Mesenchymal stem cell (in vitro differentiated cells and primary cell): Measurements from ENCODE around the gene UCN2.

ENCODE experiments used
- DNase-seq: peaks from one replicate; pipeline ENCODE4 v3.0.0-alpha.2; 2013
- H2AFZ ChIP-seq: one replicate; pipeline ENCODE4 v1.6.1; 2013; ENCODE audit warnings: low read depth, mild to moderate bottlenecking, control low read depth, inconsistent platforms, low read length, moderate library complexity
- H2AK5ac ChIP-seq: 2 replicates; pipeline ENCODE4 v1.6.1; 2013; ENCODE audit warnings: low read length, moderate library complexity, mild to moderate bottlenecking, inconsistent platforms; ENCODE audit not compliant: severe bottlenecking
- H2BK120ac ChIP-seq: one replicate; pipeline ENCODE4 v1.6.1; 2013; ENCODE audit warnings: low read depth, mild to moderate bottlenecking, inconsistent platforms, low read length, moderate library complexity
- H2BK12ac ChIP-seq, 2 experiments: one replicate each; pipeline ENCODE4 v1.6.1; 2013; ENCODE audit warnings: inconsistent platforms in 2 of 2, low read length in 2 of 2, mild to moderate bottlenecking in 2 of 2, moderate library complexity in 2 of 2, control low read depth in 1 of 2
- H2BK15ac ChIP-seq: one replicate; pipeline ENCODE4 v1.6.1; 2013; ENCODE audit warnings: mild to moderate bottlenecking, low read depth, inconsistent platforms; ENCODE audit not compliant: poor library complexity, severe bottlenecking
- H2BK5ac ChIP-seq: 2 replicates; pipeline ENCODE4 v1.6.1; 2013; ENCODE audit warnings: low read depth, mild to moderate bottlenecking, low read length, control low read depth, inconsistent platforms; ENCODE audit not compliant: poor library complexity, severe bottlenecking
- H3K14ac ChIP-seq, 2 experiments: one replicate each; pipeline ENCODE4 v1.6.1; 2013; ENCODE audit warnings: inconsistent platforms in 2 of 2, low read length in 2 of 2, control low read depth in 1 of 2, mild to moderate bottlenecking in 1 of 2, moderate library complexity in 1 of 2
- H3K18ac ChIP-seq, 2 experiments: one replicate each; pipeline ENCODE4 v1.6.1; 2013; ENCODE audit warnings: inconsistent platforms in 2 of 2, low read length in 2 of 2, control low read depth in 1 of 2, low read depth in 1 of 2, mild to moderate bottlenecking in 1 of 2
- H3K23ac ChIP-seq, 2 experiments: one replicate each; pipeline ENCODE4 v1.6.1; 2013; ENCODE audit warnings: inconsistent platforms in 2 of 2, low read length in 2 of 2, mild to moderate bottlenecking in 2 of 2, moderate library complexity in 2 of 2, control low read depth in 1 of 2
- H3K27ac ChIP-seq: 2 replicates; pipeline ENCODE4 v1.5.1; 2013; ENCODE audit warnings: mild to moderate bottlenecking, moderate library complexity, low read length, control low read depth, inconsistent platforms; ENCODE audit not compliant: poor library complexity, severe bottlenecking
- H3K27me3 ChIP-seq, 2 experiments: 2 replicates each; pipeline versions ENCODE4 v1.6.1 to v1.7.0; 2013; ENCODE audit warnings: low read length in 2 of 2, mild to moderate bottlenecking in 2 of 2, moderate library complexity in 2 of 2, control low read depth in 1 of 2, inconsistent platforms in 1 of 2; ENCODE audit not compliant: control insufficient read depth in 1 of 2, insufficient read depth in 1 of 2
- H3K36me3 ChIP-seq, 2 experiments: 2 replicates each; pipeline versions ENCODE4 v1.6.1 to v1.7.0; 2013; ENCODE audit warnings: low read length in 2 of 2, control low read depth in 1 of 2, inconsistent platforms in 1 of 2, low read depth in 1 of 2, mild to moderate bottlenecking in 1 of 2; ENCODE audit not compliant: insufficient read depth in 2 of 2, control insufficient read depth in 1 of 2
- H3K4ac ChIP-seq, 2 experiments: one replicate each; pipeline ENCODE4 v1.6.1; 2013; ENCODE audit warnings: inconsistent platforms in 2 of 2, low read length in 2 of 2, mild to moderate bottlenecking in 2 of 2, moderate library complexity in 2 of 2, control low read depth in 1 of 2, low read depth in 1 of 2
- H3K4me1 ChIP-seq: 2 replicates; pipeline ENCODE4 v1.6.1; 2013; ENCODE audit warnings: low read depth, low read length, control low read depth; ENCODE audit not compliant: control insufficient read depth, insufficient read depth
- H3K4me2 ChIP-seq: 2 replicates; pipeline ENCODE4 v1.6.1; 2013; ENCODE audit warnings: low read length, mild to moderate bottlenecking, inconsistent platforms; ENCODE audit not compliant: poor library complexity, severe bottlenecking
- H3K4me3 ChIP-seq, 2 experiments: 2 replicates each; pipeline versions ENCODE4 v1.5.1 to v1.7.0; 2013; ENCODE audit warnings: low read length in 2 of 2, mild to moderate bottlenecking in 2 of 2, control low read depth in 1 of 2, low read depth in 1 of 2; ENCODE audit not compliant: insufficient read depth in 1 of 2
- H3K79me1 ChIP-seq: replicated peaks from 2 replicates; pipeline ENCODE4 v1.6.1; 2013; ENCODE audit warnings: mild to moderate bottlenecking, control low read depth, low read length, inconsistent platforms; ENCODE audit not compliant: poor library complexity, severe bottlenecking
- H3K9ac ChIP-seq: 2 replicates; pipeline ENCODE4 v1.7.0; 2013; ENCODE audit warnings: mild to moderate bottlenecking, low read length, moderate library complexity
- H3K9me3 ChIP-seq: 2 replicates; pipeline ENCODE4 v1.7.0; 2013; ENCODE audit warnings: mild to moderate bottlenecking, low read length; ENCODE audit not compliant: control insufficient read depth
- H4K8ac ChIP-seq: one replicate; pipeline ENCODE4 v1.6.1; 2013; ENCODE audit warnings: inconsistent platforms, mild to moderate bottlenecking, low read length, moderate library complexity
- H4K91ac ChIP-seq: one replicate; pipeline ENCODE4 v1.6.1; 2013; ENCODE audit warnings: mild to moderate bottlenecking, low read length, inconsistent platforms
- WGBS: methylation state at CpG from one replicate; pipeline ENCODE4 v1.1.7; 2013; ENCODE audit warnings: mixed read lengths; 5-methylcytosine and 5-hydroxymethylcytosine counted together

The UCN2 gene

GRCh38 chr3:48567500-48567899 lies 3.9 kb upstream of the UCN2 start:
- Histone ChIP-seq H2BK15ac (no peak overlapping the region), H3K27me3 (no peaks in the 10 kb centered on the region), H2AK5ac (no peak overlapping the region), H2AFZ (no peak overlapping the region), H3K4ac (no peak overlapping the region), H3K9me3 (no peaks in the 10 kb centered on the region), H3K9ac (no peak overlapping the region), H2BK12ac (no peak overlapping the region), H3K4me1 (peaks cover 54% of the 10 kb centered on the region), H2BK120ac (no peak overlapping the region), H4K8ac (no peak overlapping the region), H4K91ac (no peak overlapping the region), H3K23ac (no peak overlapping the region), H3K4me3 (no peak overlapping the region), H3K14ac (no peak overlapping the region), H3K27ac (no peak overlapping the region), H3K4me2 (no peak overlapping the region), H3K18ac (no peak overlapping the region), H3K36me3 (peaks cover 0 to 87% of the 10 kb centered on the region in 2 experiments), H3K79me1 (peaks cover 19% of the 10 kb centered on the region), H2BK5ac (no peak overlapping the region)
- no peak for DNase-seq
- WGBS, result 97% methylated on average over 11 of the region's 11 CpGs

GRCh38 chr3:48567090-48567489 lies 3.5 kb upstream of the UCN2 start:
- peaks cover 55% of the 10 kb centered on the region for H3K4me1 ChIP-seq
- H3K27ac ChIP-seq, result no peak overlapping the region
- no peak overlapping the region for H2BK12ac ChIP-seq
- H3K4me3 ChIP-seq, result no peak overlapping the region
- no peak overlapping the region for H4K91ac ChIP-seq
- no peak overlapping the region for H3K23ac ChIP-seq
- no peak for DNase-seq
- H2AFZ ChIP-seq, result no peak overlapping the region
- peaks cover 0 to 87% of the 10 kb centered on the region in 2 experiments for H3K36me3 ChIP-seq
- peak overlapping the region; percentile 49 for H2BK15ac ChIP-seq
- H3K4me2 ChIP-seq, result no peak overlapping the region
- H2BK5ac ChIP-seq, result no peak overlapping the region
- 85% methylated on average over 5 of the region's 5 CpGs for WGBS
- H3K14ac ChIP-seq, result no peak overlapping the region
- H3K79me1 ChIP-seq, result peaks cover 19% of the 10 kb centered on the region
- no peak overlapping the region for H2AK5ac ChIP-seq
- no peak overlapping the region for H3K18ac ChIP-seq
- no peak overlapping the region for H3K4ac ChIP-seq
- no peak overlapping the region for H2BK120ac ChIP-seq
- no peak overlapping the region for H3K9ac ChIP-seq
- H3K27me3 ChIP-seq, result no peaks in the 10 kb centered on the region
- no peak overlapping the region for H4K8ac ChIP-seq
- no peaks in the 10 kb centered on the region for H3K9me3 ChIP-seq

GRCh38 chr3:48566401-48566760 lies 2.8 kb upstream of the UCN2 start:
- Histone ChIP-seq H3K23ac (no peak overlapping the region), H3K4me1 (peaks cover 60% of the 10 kb centered on the region), H3K79me1 (peaks cover 19% of the 10 kb centered on the region), H3K4ac (no peak overlapping the region), H3K18ac (no peak overlapping the region), H3K36me3 (peaks cover 0 to 84% of the 10 kb centered on the region in 2 experiments), H3K4me2 (no peak overlapping the region), H3K9ac (no peak overlapping the region), H2BK15ac (no peak overlapping the region), H3K27ac (peak overlapping the region; percentile 0), H3K9me3 (no peaks in the 10 kb centered on the region), H2BK12ac (no peak overlapping the region), H3K27me3 (no peaks in the 10 kb centered on the region), H3K14ac (no peak overlapping the region), H2AK5ac (no peak overlapping the region), H4K91ac (peak overlapping the region; percentile 85), H4K8ac (no peak overlapping the region), H2BK5ac (no peak overlapping the region), H2AFZ (no peak overlapping the region), H2BK120ac (peak overlapping the region; percentile 9), H3K4me3 (no peak overlapping the region)
- DNase-seq, result no peak
- 93% methylated on average over 9 of the region's 9 CpGs for WGBS

GRCh38 chr3:48565591-48566400 lies 2.2 kb upstream of the UCN2 start:
- DNase-seq, result peak; percentile 69
- Histone ChIP-seq H3K18ac (peak overlapping the region in 1 of 2 experiments; percentile 40), H2BK12ac (peak overlapping the region in 1 of 2 experiments; percentile 11), H2AK5ac (peak overlapping the region; percentile 53), H3K36me3 (peaks cover 0 to 78% of the 10 kb centered on the region in 2 experiments), H3K79me1 (peaks cover 19% of the 10 kb centered on the region), H3K27ac (peak overlapping the region; percentile 0), H2BK5ac (no peak overlapping the region), H2BK15ac (no peak overlapping the region), H3K9me3 (no peaks in the 10 kb centered on the region), H3K14ac (no peak overlapping the region), H3K9ac (no peak overlapping the region), H2AFZ (no peak overlapping the region), H4K91ac (peak overlapping the region; percentile 85), H4K8ac (peak overlapping the region; percentile 35), H3K4me1 (peaks cover 65% of the 10 kb centered on the region), H3K4me3 (no peak overlapping the region), H3K4ac (no peak overlapping the region), H2BK120ac (peak overlapping the region; percentile 9), H3K4me2 (no peak overlapping the region), H3K23ac (no peak overlapping the region), H3K27me3 (no peaks in the 10 kb centered on the region)
- 68% methylated on average over 7 of the region's 7 CpGs for WGBS
